Activated T-helper 1 cell treated with anti-CD3 and anti-CD28 coated beads, Interleukin-12 subunit alpha, Interleukin-12 subunit beta, Interleukin-2, Interleukin-4 antibody, amounts not matched to agents 30 ng/mL and 10 ng/mL and 1 ng/mL, durations not matched to agents 14 hours and 24 hours and 36 hours (primary cell): ENCODE measurements around the gene FAM25A. TPM values are rescaled to one million over a fixed set of nuclear protein-coding genes. Genes with fewer than 3 reads are reported as not detected.
A peak's percentile ranks its signal among the peaks of the same experiment; 100 is the strongest.
"Not testable (repeated sequence)": the region's sequence is repeated elsewhere in the genome, so short reads cannot be mapped to it uniquely, and the experiment has no call there.

ENCODE experiments used
- DNase-seq: peaks from one replicate; pipeline ENCODE4 v3.0.0; 2021; ENCODE audit warnings: low spot score
- H3K27ac Mint-ChIP-seq: one replicate; pipeline ENCODE4 v1.8.0; 2021; ENCODE audit warnings: mild to moderate bottlenecking, mixed read lengths
- H3K27me3 Mint-ChIP-seq: one replicate; pipeline ENCODE4 v1.8.0; 2022; ENCODE audit warnings: mild to moderate bottlenecking, moderate library complexity, mixed read lengths; ENCODE audit not compliant: insufficient read depth
- H3K36me3 Mint-ChIP-seq: one replicate; pipeline ENCODE4 v1.8.0; 2021; ENCODE audit warnings: low read depth, mixed read lengths
- H3K4me1 Mint-ChIP-seq: one replicate; pipeline ENCODE4 v1.8.0; 2021; ENCODE audit warnings: low read depth, mixed read lengths
- H3K4me3 Mint-ChIP-seq: one replicate; pipeline ENCODE4 v1.8.0; 2021; ENCODE audit warnings: mild to moderate bottlenecking, moderate library complexity, mixed read lengths
- H3K9me3 Mint-ChIP-seq: one replicate; pipeline ENCODE4 v1.8.0; 2021; ENCODE audit warnings: mixed read lengths
- intact Hi-C: fragments of 100-400 bp; cut with micrococcal nuclease; formaldehyde crosslinking; loops from one replicate; pipeline ENCODE4 v1.15.1; 2024
- total RNA-seq: library from RNA; stranded (reverse); gene quantifications from 2 replicates; pipeline ENCODE4 v1.2.3, GENCODE V29; 2022

The FAM25A gene
- total RNA-seq, 1 donor from 2014 or later = not detected

GRCh38 chr10:87019066-87019465, 1.0 kb upstream of the FAM25A start:
- DNase-seq, intact Hi-C loops, H3K36me3 Mint-ChIP-seq, H3K9me3 Mint-ChIP-seq, H3K27me3 Mint-ChIP-seq, H3K27ac Mint-ChIP-seq, H3K4me3 Mint-ChIP-seq, H3K4me1 Mint-ChIP-seq: not testable (repeated sequence)

GRCh38 chr10:87019504-87019903, 590 bp upstream of the FAM25A start:
- H3K9me3 Mint-ChIP-seq, intact Hi-C loops, H3K36me3 Mint-ChIP-seq, DNase-seq, H3K27ac Mint-ChIP-seq, H3K4me1 Mint-ChIP-seq, H3K4me3 Mint-ChIP-seq, H3K27me3 Mint-ChIP-seq: not testable (repeated sequence)

- H3K4me1 Mint-ChIP-seq, H3K4me3 Mint-ChIP-seq, H3K36me3 Mint-ChIP-seq, H3K27me3 Mint-ChIP-seq, H3K9me3 Mint-ChIP-seq, DNase-seq: not testable (repeated sequence)
- H3K27ac Mint-ChIP-seq = peak overlapping the region; percentile 91
- intact Hi-C loops = loop anchor here (1.0 kb wide), 1 partner anchor 54 kb away; no protein-coding TSS in a partner anchor
Observed at GRCh38 chr10:87025285-87025958, 5.3 kb downstream of the FAM25A start.

GRCh38 chr10:87026747-87027508, 6.8 kb downstream of the FAM25A start:
- DNase-seq, intact Hi-C loops, H3K27me3 Mint-ChIP-seq, H3K27ac Mint-ChIP-seq, H3K36me3 Mint-ChIP-seq, H3K9me3 Mint-ChIP-seq, H3K4me1 Mint-ChIP-seq, H3K4me3 Mint-ChIP-seq: not testable (repeated sequence)

- DNase-seq, H3K4me3 Mint-ChIP-seq, H3K9me3 Mint-ChIP-seq, H3K36me3 Mint-ChIP-seq, intact Hi-C loops, H3K4me1 Mint-ChIP-seq, H3K27ac Mint-ChIP-seq: not testable (repeated sequence)
- H3K27me3 Mint-ChIP-seq = peaks cover 17% of the 10 kb centered on the region
Observed at GRCh38 chr10:87030419-87030818, 10.3 kb downstream of the FAM25A start.

- no peaks in the 10 kb centered on the region for H3K9me3 Mint-ChIP-seq
- intact Hi-C loops = no loop called here
- H3K4me3 Mint-ChIP-seq = no peak overlapping the region
- no peak for DNase-seq
- peaks cover 17% of the 10 kb centered on the region for H3K27me3 Mint-ChIP-seq
- no peaks in the 10 kb centered on the region for H3K36me3 Mint-ChIP-seq
- no peaks in the 10 kb centered on the region for H3K4me1 Mint-ChIP-seq
- no peak overlapping the region for H3K27ac Mint-ChIP-seq
Observed at GRCh38 chr10:87030912-87031635, 11.0 kb downstream of the FAM25A start.

GRCh38 chr10:87036623-87037022, 16.5 kb downstream of the FAM25A start:
- Mint-ChIP-seq H3K4me3 (no peak overlapping the region), H3K27me3 (peaks cover 17% of the 10 kb centered on the region), H3K4me1 (no peaks in the 10 kb centered on the region), H3K9me3 (no peaks in the 10 kb centered on the region), H3K27ac (no peak overlapping the region), H3K36me3 (no peaks in the 10 kb centered on the region)
- intact Hi-C loops = loop anchor here (5.0 kb wide), 1 partner anchor 36 kb away; no protein-coding TSS in a partner anchor
- no peak for DNase-seq

- no peak overlapping the region for H3K4me3 Mint-ChIP-seq
- H3K36me3 Mint-ChIP-seq = peaks cover 2% of the 10 kb centered on the region
- no peaks in the 10 kb centered on the region for H3K4me1 Mint-ChIP-seq
- intact Hi-C loops = loop anchor here (5.0 kb wide), 1 partner anchor 34 kb away; no protein-coding TSS in a partner anchor
- no peak overlapping the region for H3K27ac Mint-ChIP-seq
- H3K27me3 Mint-ChIP-seq = peaks cover 10% of the 10 kb centered on the region
- no peaks in the 10 kb centered on the region for H3K9me3 Mint-ChIP-seq
- no peak for DNase-seq
Observed at GRCh38 chr10:87038286-87038717, 18.2 kb downstream of the FAM25A start.

GRCh38 chr10:87038786-87039185, 18.7 kb downstream of the FAM25A start:
- peaks cover 10% of the 10 kb centered on the region for H3K27me3 Mint-ChIP-seq
- peaks cover 2% of the 10 kb centered on the region for H3K36me3 Mint-ChIP-seq
- H3K9me3 Mint-ChIP-seq = no peaks in the 10 kb centered on the region
- intact Hi-C loops = loop anchor here (5.0 kb wide), 1 partner anchor 34 kb away; no protein-coding TSS in a partner anchor
- H3K4me3 Mint-ChIP-seq = no peak overlapping the region
- DNase-seq = no peak
- no peak overlapping the region for H3K27ac Mint-ChIP-seq
- H3K4me1 Mint-ChIP-seq = no peaks in the 10 kb centered on the region

GRCh38 chr10:87043579-87043978, 23.5 kb downstream of the FAM25A start:
- H3K4me1 Mint-ChIP-seq, H3K27me3 Mint-ChIP-seq, H3K27ac Mint-ChIP-seq, H3K36me3 Mint-ChIP-seq, H3K4me3 Mint-ChIP-seq, H3K9me3 Mint-ChIP-seq, DNase-seq, intact Hi-C loops: not testable (repeated sequence)

GRCh38 chr10:87045434-87045938, 25.4 kb downstream of the FAM25A start:
- no peak overlapping the region for H3K27ac Mint-ChIP-seq
- no peaks in the 10 kb centered on the region for H3K9me3 Mint-ChIP-seq
- H3K4me1 Mint-ChIP-seq = no peaks in the 10 kb centered on the region
- intact Hi-C loops = no loop called here
- H3K4me3 Mint-ChIP-seq = no peak overlapping the region
- no peaks in the 10 kb centered on the region for H3K27me3 Mint-ChIP-seq
- DNase-seq = no peak
- peaks cover 17% of the 10 kb centered on the region for H3K36me3 Mint-ChIP-seq

- Mint-ChIP-seq H3K36me3 (peaks cover 15% of the 10 kb centered on the region), H3K4me1 (no peaks in the 10 kb centered on the region), H3K9me3 (no peaks in the 10 kb centered on the region), H3K4me3 (no peak overlapping the region), H3K27me3 (no peaks in the 10 kb centered on the region), H3K27ac (no peak overlapping the region)
- intact Hi-C loops = no loop called here
- no peak for DNase-seq
Observed at GRCh38 chr10:87053111-87053510, 33.0 kb downstream of the FAM25A start.
